Adipocyte (in vitro differentiated cells): Measurements from ENCODE around the gene RTN1.

Experiments
- DNase-seq: peaks from one replicate; pipeline ENCODE4 v3.0.0-alpha.2; 2015; ENCODE audit warnings: low read depth
- H3K27me3 ChIP-seq: replicated peaks from 2 replicates; pipeline ENCODE4 v1.7.0; 2013; ENCODE audit warnings: mild to moderate bottlenecking, low read length, moderate library complexity; ENCODE audit not compliant: control insufficient read depth, insufficient read depth
- H3K36me3 ChIP-seq: 2 replicates; pipeline ENCODE4 v1.7.0; 2013; ENCODE audit warnings: low read length, mild to moderate bottlenecking, moderate library complexity; ENCODE audit not compliant: control insufficient read depth, insufficient read depth, severe bottlenecking
- H3K4me1 ChIP-seq: 2 replicates; pipeline ENCODE4 v1.7.0; 2013; ENCODE audit warnings: mild to moderate bottlenecking, low read length, moderate library complexity; ENCODE audit not compliant: control insufficient read depth, insufficient read depth
- H3K4me3 ChIP-seq: 2 replicates; pipeline ENCODE4 v1.7.0; 2013; ENCODE audit warnings: mild to moderate bottlenecking, low read length, moderate library complexity
- H3K9ac ChIP-seq: 2 replicates; pipeline ENCODE4 v1.7.0; 2013; ENCODE audit warnings: mild to moderate bottlenecking, low read length, moderate library complexity
- H3K9me3 ChIP-seq: 2 replicates; pipeline ENCODE4 v1.7.0; 2013; ENCODE audit warnings: mild to moderate bottlenecking, low read length, moderate library complexity; ENCODE audit not compliant: control insufficient read depth

Gene RTN1

DNA sequence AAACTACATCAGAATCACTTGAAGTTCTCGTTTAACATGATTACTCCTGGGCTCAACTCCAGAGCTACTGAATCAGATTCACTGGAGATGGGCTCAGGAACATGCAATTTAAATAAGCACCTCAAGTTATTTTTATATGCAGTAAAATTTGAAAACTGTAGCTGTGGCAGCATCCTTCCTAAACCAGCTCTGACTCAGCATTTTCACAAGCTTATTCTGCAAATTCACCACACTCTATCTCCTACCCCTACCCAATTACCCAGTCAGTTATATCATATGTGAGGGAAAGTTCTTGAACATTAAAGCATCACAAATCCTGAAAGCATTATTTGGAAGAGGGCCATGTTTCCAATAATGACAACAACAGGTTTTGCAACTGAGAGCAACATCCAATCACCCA, 25.1 kb upstream of the RTN1 start:
- no peak for DNase-seq

GRCh38 chr14:59890676-59891075, 20.1 kb upstream of the RTN1 start:
- no peak for DNase-seq
- H3K9me3 ChIP-seq, result no peaks in the 10 kb centered on the region
- no peaks in the 10 kb centered on the region for H3K36me3 ChIP-seq
- H3K27me3 ChIP-seq, result peaks cover 11% of the 10 kb centered on the region
- no peak overlapping the region for H3K4me3 ChIP-seq
- H3K4me1 ChIP-seq, result no peaks in the 10 kb centered on the region
- H3K9ac ChIP-seq, result no peak overlapping the region

More for the DNA sequence above, 25.1 kb upstream of the RTN1 start:
- H3K4me3 ChIP-seq, result no peak overlapping the region
- H3K36me3 ChIP-seq, result no peaks in the 10 kb centered on the region
- H3K27me3 ChIP-seq, result peaks cover 1% of the 10 kb centered on the region
- H3K9ac ChIP-seq, result no peak overlapping the region
- H3K9me3 ChIP-seq, result no peaks in the 10 kb centered on the region
- H3K4me1 ChIP-seq, result no peaks in the 10 kb centered on the region

GRCh38 chr14:59882957-59883356, 12.4 kb upstream of the RTN1 start:
- Histone ChIP-seq H3K4me3 (no peak overlapping the region), H3K9me3 (no peaks in the 10 kb centered on the region), H3K36me3 (no peaks in the 10 kb centered on the region), H3K4me1 (no peaks in the 10 kb centered on the region), H3K27me3 (peaks cover 5% of the 10 kb centered on the region), H3K9ac (no peak overlapping the region)
- DNase-seq, result no peak

GRCh38 chr14:59871166-59871495, 555 bp upstream of the RTN1 start:
- Histone ChIP-seq H3K27me3 (peaks cover 46% of the 10 kb centered on the region), H3K9me3 (peaks cover 4% of the 10 kb centered on the region), H3K36me3 (no peaks in the 10 kb centered on the region), H3K4me1 (peaks cover 4% of the 10 kb centered on the region), H3K9ac (peak overlapping the region; percentile 60), H3K4me3 (peak overlapping the region; percentile 84)
- DNase-seq, result no peak

DNA sequence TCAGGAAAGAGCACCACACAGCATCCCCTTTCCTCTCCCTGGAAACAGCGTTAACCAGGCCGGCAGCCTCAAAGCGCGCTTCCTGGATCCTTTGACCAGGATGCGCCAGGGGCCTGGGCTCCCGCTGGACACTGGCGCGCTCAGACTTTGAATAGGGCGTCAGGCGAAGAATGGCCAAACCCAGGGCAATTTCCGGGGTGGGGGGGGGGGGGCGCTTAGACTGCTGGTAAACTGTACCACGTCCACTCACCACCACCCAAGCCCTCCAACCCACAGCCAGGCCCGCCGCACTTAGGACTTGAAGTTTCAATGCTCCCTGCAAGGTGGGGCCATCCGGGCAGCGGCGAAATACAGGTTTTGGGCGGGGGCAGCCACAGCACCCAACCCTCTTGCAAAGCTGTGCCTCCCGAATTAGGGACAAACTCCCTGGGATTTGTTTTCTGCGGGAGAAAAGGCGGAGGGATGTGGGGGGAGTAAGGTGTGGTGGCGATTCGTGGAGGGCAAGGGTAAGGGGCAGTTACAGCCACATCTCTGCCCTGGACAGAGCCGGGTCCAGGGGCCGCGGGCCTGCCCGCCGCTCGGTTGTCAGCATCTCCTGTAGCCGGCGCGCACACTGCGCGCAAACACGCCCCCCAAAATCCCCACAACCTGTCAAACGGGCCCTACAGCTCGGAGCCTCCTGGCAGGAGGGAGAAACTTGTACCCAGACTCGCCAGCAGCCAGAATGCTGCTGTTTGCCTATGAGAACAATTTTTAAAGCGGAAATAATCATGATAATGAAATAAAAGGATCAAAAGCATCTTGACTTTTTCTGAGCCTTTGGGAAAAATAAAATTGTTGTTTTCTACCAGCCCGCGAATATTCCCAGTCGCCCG, 958 bp downstream of the RTN1 start:
- H3K4me1 ChIP-seq, result peaks cover 4% of the 10 kb centered on the region
- H3K36me3 ChIP-seq, result no peaks in the 10 kb centered on the region
- no peak for DNase-seq
- peak overlapping the region; percentile 84 for H3K4me3 ChIP-seq
- H3K27me3 ChIP-seq, result peaks cover 48% of the 10 kb centered on the region
- no peak overlapping the region for H3K9ac ChIP-seq
- peaks cover 4% of the 10 kb centered on the region for H3K9me3 ChIP-seq

- no peak overlapping the region for H3K9ac ChIP-seq
- no peak for DNase-seq
- H3K4me1 ChIP-seq, result peaks cover 4% of the 10 kb centered on the region
- H3K27me3 ChIP-seq, result peaks cover 39% of the 10 kb centered on the region
- H3K9me3 ChIP-seq, result no peaks in the 10 kb centered on the region
- H3K4me3 ChIP-seq, result no peak overlapping the region
- H3K36me3 ChIP-seq, result no peaks in the 10 kb centered on the region
These were observed 2.6 kb downstream of the RTN1 start for GRCh38 chr14:59868021-59868420.

GRCh38 chr14:59863806-59864525, 6.6 kb downstream of the RTN1 start:
- no peak overlapping the region for H3K4me3 ChIP-seq
- H3K9ac ChIP-seq, result no peak overlapping the region
- H3K9me3 ChIP-seq, result no peaks in the 10 kb centered on the region
- H3K36me3 ChIP-seq, result no peaks in the 10 kb centered on the region
- DNase-seq, result no peak
- H3K4me1 ChIP-seq, result no peaks in the 10 kb centered on the region
- peaks cover 17% of the 10 kb centered on the region for H3K27me3 ChIP-seq

GRCh38 chr14:59857328-59857727, 13.2 kb downstream of the RTN1 start:
- no peak for DNase-seq
- no peak overlapping the region for H3K9ac ChIP-seq
- H3K4me1 ChIP-seq, result no peaks in the 10 kb centered on the region
- H3K9me3 ChIP-seq, result no peaks in the 10 kb centered on the region
- no peak overlapping the region for H3K4me3 ChIP-seq
- H3K36me3 ChIP-seq, result no peaks in the 10 kb centered on the region
- no peaks in the 10 kb centered on the region for H3K27me3 ChIP-seq

DNA sequence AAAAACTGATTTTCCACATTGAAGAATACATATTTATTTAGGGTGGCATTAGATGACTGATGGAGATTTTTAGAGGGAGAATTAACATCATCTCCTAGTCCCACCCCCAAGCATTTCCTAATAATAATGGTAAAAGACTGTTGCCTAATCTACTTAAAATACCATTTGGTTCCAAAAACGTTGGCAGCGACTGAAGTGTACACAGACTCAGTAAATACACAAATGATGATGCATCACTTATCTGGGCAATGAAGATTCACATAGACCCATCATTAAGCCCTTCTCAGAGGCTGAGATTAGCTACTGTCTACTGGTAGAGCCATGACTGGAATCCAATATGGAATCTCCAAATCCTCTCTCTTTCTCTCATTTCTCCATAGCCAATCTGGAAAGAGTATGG, 18.2 kb downstream of the RTN1 start:
- DNase-seq, result no peak
- Histone ChIP-seq H3K4me3 (no peak overlapping the region), H3K4me1 (no peaks in the 10 kb centered on the region), H3K27me3 (no peaks in the 10 kb centered on the region), H3K9me3 (no peaks in the 10 kb centered on the region), H3K36me3 (no peaks in the 10 kb centered on the region), H3K9ac (no peak overlapping the region)

DNA sequence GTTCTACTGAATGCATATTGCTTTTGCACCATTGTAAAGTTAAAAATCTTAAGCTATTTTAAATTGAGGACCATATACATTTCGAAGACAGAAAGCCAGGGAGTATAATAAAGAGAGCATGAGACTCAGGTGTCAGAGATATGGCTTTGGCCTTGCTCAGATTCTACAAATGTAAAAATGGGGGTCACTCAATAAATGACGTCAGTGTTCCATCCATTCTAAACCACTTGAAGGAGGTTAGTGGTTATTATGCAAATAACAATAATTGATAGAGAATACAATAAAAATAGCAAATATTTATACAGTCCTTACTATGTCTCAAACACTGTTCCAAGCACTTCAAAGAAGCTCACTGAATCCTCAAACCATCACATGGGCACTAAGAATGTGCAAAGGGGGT, 20.1 kb downstream of the RTN1 start:
- H3K9me3 ChIP-seq, result no peaks in the 10 kb centered on the region
- no peaks in the 10 kb centered on the region for H3K36me3 ChIP-seq
- DNase-seq, result no peak
- no peaks in the 10 kb centered on the region for H3K27me3 ChIP-seq
- no peak overlapping the region for H3K9ac ChIP-seq
- no peak overlapping the region for H3K4me3 ChIP-seq
- H3K4me1 ChIP-seq, result no peaks in the 10 kb centered on the region

DNA sequence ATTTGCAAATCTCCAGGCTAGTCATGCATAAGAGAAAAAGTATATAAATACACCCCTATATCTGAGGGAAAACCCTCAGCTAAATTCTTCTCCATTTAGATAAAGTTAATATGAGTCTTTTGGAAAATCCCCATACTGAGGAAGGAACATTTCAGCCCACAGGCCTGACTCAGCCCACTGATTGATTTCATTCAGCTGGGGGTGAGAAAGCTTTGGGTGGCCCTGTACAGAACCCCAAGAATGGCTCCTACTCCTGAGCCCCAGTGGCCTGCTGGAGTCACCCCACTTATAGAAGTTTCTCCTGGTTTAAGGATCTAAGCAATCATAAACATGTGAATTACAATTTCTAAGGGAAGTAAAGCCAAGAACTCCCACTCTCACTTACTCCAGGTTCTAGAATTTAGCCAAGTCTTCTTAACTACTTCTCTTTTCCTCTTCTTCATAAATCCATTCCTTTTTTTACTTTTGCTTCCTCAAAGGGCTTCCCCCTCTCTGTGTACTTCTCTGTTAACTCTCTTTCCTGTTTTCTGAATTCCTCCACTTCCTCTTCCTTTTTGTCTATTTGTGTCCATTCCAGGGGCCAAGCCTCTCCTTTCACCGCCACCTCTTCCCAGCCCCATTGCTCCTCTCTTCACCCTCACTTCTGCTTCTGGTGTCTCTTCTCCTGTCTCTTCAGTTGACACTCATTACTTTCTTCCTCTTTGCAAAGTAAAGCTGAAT, 21.0 kb downstream of the RTN1 start:
- Histone ChIP-seq H3K36me3 (no peaks in the 10 kb centered on the region), H3K4me1 (no peaks in the 10 kb centered on the region), H3K9me3 (no peaks in the 10 kb centered on the region), H3K4me3 (no peak overlapping the region), H3K9ac (no peak overlapping the region), H3K27me3 (no peaks in the 10 kb centered on the region)
- DNase-seq, result no peak
